Endothelial cell of umbilical vein (primary cell): ENCODE measurements around the gene RASA1. TPM values are rescaled to one million over a fixed set of nuclear protein-coding genes. Genes with fewer than 3 reads are reported as not detected.

Experiments used
- BruUV-seq: library from RNA; stranded (reverse); fragments of 400-500 nt; replicated peaks from 2 replicates; lab custom pipeline; 2021; lab: Mats Ljungman, UMichigan
- CTCF ChIA-PET: fragments of 300-600, 350-600 bp; sonication (Branson Sonifier 250); formaldehyde crosslinking; loops from one replicate; lab custom pipeline; 2021; ENCODE audit warnings: antibody characterized with exemption, inconsistent platforms; lab: Charles Lee
- POLR2A ChIA-PET: fragments of 300-600, 350-600 bp; sonication (Branson Sonifier 250); formaldehyde crosslinking; loops from one replicate; lab custom pipeline; 2021; ENCODE audit warnings: antibody characterized with exemption, inconsistent platforms; lab: Charles Lee
- DNase-seq: peaks from one replicate; pipeline ENCODE4 v3.0.0-alpha.2; 2011; ENCODE audit warnings: low read depth, low spot score
- FAIRE-seq: peaks from 2 replicates; lab custom pipeline; 2011; peaks lifted over from hg19 to GRCh38; lab: Jason Lieb, UNC
- H2AFZ ChIP-seq: 2 replicates; pipeline ENCODE4 v1.6.0; 2012; ENCODE audit warnings: low read depth, low read length, control low read depth, inconsistent platforms
- H3K27ac ChIP-seq: 2 replicates; pipeline ENCODE4 v1.5.1; 2011; ENCODE audit warnings: low read depth, mild to moderate bottlenecking, control low read depth, low read length, moderate library complexity; ENCODE audit not compliant: insufficient read depth
- H3K27me3 ChIP-seq, 2 experiments: 2 replicates each; pipeline versions ENCODE4 v1.6.0 to v1.6.1; 2011; ENCODE audit warnings: low read length in 2 of 2, mixed read lengths in 1 of 2; ENCODE audit not compliant: control insufficient read depth in 2 of 2, insufficient read depth in 2 of 2
- H3K36me3 ChIP-seq, 2 experiments: 2 replicates in 1 of 2; 3 replicates in 1 of 2; pipeline ENCODE4 v1.5.1; 2011; ENCODE audit warnings: low read length in 2 of 2, mild to moderate bottlenecking in 1 of 2, moderate library complexity in 1 of 2; ENCODE audit not compliant: control insufficient read depth in 2 of 2, insufficient read depth in 2 of 2; ENCODE audit errors: extremely low read depth in 1 of 2
- H3K4me1 ChIP-seq: 3 replicates; pipeline ENCODE4 v1.5.1; 2011; ENCODE audit warnings: mild to moderate bottlenecking, low read length; ENCODE audit not compliant: control insufficient read depth, insufficient read depth; ENCODE audit errors: extremely low read depth
- H3K4me2 ChIP-seq: 2 replicates; pipeline ENCODE4 v1.6.1; 2011; ENCODE audit warnings: low read length, control low read depth, mixed read lengths; ENCODE audit not compliant: insufficient read depth
- H3K4me3 ChIP-seq, 3 experiments: fragments of 200-600 bp in 1 of 3; sonication (generic), shearing (Covaris generic) in 1 of 3; replicated peaks in 1 of 3; 2 replicates each; pipeline ENCODE4 v1.5.1; 2011 to 2016; ENCODE audit warnings: control low read depth in 3 of 3, low read length in 3 of 3, mild to moderate bottlenecking in 2 of 3, inconsistent platforms in 1 of 3, low read depth in 1 of 3, moderate library complexity in 1 of 3; ENCODE audit not compliant: insufficient read depth in 1 of 3
- H3K79me2 ChIP-seq: 2 replicates; pipeline ENCODE4 v1.6.0; 2012; ENCODE audit warnings: low read length, inconsistent platforms; ENCODE audit not compliant: control insufficient read depth, insufficient read depth
- H3K9ac ChIP-seq: replicated peaks from 2 replicates; pipeline ENCODE3; 2011; ENCODE audit warnings: low read length, control low read depth; ENCODE audit not compliant: insufficient read depth; ENCODE audit errors: extremely low read depth
- H3K9me1 ChIP-seq: replicated peaks from 3 replicates; pipeline ENCODE4 v1.6.0; 2011; ENCODE audit warnings: mild to moderate bottlenecking, low read length; ENCODE audit not compliant: control insufficient read depth, insufficient read depth; ENCODE audit errors: extremely low read depth
- H3K9me3 ChIP-seq: replicated peaks from 2 replicates; pipeline ENCODE4 v1.5.1; 2012; ENCODE audit warnings: low read length, inconsistent platforms; ENCODE audit not compliant: control insufficient read depth, insufficient read depth
- H4K20me1 ChIP-seq: replicated peaks from 2 replicates; pipeline ENCODE3; 2011; ENCODE audit warnings: mild to moderate bottlenecking, low read length; ENCODE audit not compliant: control insufficient read depth, insufficient read depth; ENCODE audit errors: extremely low read depth
- EZH2 ChIP-seq: IDR thresholded peaks from 2 replicates; pipeline ENCODE4 v1.6.1; 2012; ENCODE audit warnings: borderline replicate concordance, low read depth, mild to moderate bottlenecking, moderate library complexity, low read length, inconsistent platforms; ENCODE audit not compliant: severe bottlenecking
- FOS ChIP-seq: IDR thresholded peaks from 2 replicates; pipeline ENCODE4 v1.6.1; 2011; ENCODE audit warnings: mild to moderate bottlenecking, low read length, moderate library complexity, borderline replicate concordance; ENCODE audit not compliant: insufficient read depth
- GATA2 ChIP-seq: IDR thresholded peaks from 2 replicates; pipeline ENCODE4 v1.7.0; 2011; ENCODE audit warnings: low read depth, mild to moderate bottlenecking, moderate library complexity, mixed read lengths, low read length; ENCODE audit not compliant: insufficient read length, insufficient read depth
- JUN ChIP-seq: IDR thresholded peaks from 2 replicates; pipeline ENCODE4 v1.6.1; 2011; ENCODE audit warnings: borderline replicate concordance, low read depth; ENCODE audit not compliant: insufficient read length, insufficient read depth
- MAX ChIP-seq: IDR thresholded peaks from 2 replicates; pipeline ENCODE4 v1.6.1; 2011; ENCODE audit not compliant: insufficient read depth, insufficient read length
- MYC ChIP-seq: IDR thresholded peaks from one replicate; pipeline ENCODE4 v1.6.1; 2011; ENCODE audit warnings: mild to moderate bottlenecking, low read depth, low read length
- POLR2A ChIP-seq: IDR thresholded peaks from 2 replicates; pipeline ENCODE4 v1.6.1; 2012; ENCODE audit warnings: low read depth, mild to moderate bottlenecking, control low read depth, low read length
- POLR2AphosphoS5 ChIP-seq: IDR thresholded peaks from 2 replicates; pipeline ENCODE4 v1.6.1; 2012; ENCODE audit warnings: low read depth, mild to moderate bottlenecking, control low read depth, low read length, moderate library complexity; ENCODE audit not compliant: insufficient read depth
- dilution Hi-C: fragments of 300-500 bp; cut with MboI; formaldehyde crosslinking; loops from one replicate; pipeline ENCODE4 v1.15.0; 2019; ENCODE audit warnings: low sequenced_read_pairs; ENCODE audit not compliant: extremely low pct_ligation_motif_present
- intact Hi-C: fragments of 100-400 bp; cut with micrococcal nuclease; formaldehyde crosslinking; loops from one replicate; pipeline ENCODE4 v1.10.0; 2022
- polyA plus RNA-seq, 4 experiments: library from polyadenylated mRNA; depleted of rRNA in 3 of 4; stranded (reverse) in 3 of 4; unstranded in 1 of 4; fragments of >200 nt; gene quantifications; 2 replicates each; pipeline versions ENCODE4 v1.2.1 to v1.2.3, GENCODE V29; 2011 to 2012; ENCODE audit warnings: missing spikeins in 1 of 4
- total RNA-seq: library from RNA; stranded (reverse); gene quantifications from 2 replicates; pipeline ENCODE4 v1.2.3, GENCODE V29; 2021
- TF ChIP-seq, protein P1 (sequence below), 2 donors: IDR thresholded peaks; 1 replicate in 1 of 2; 2 replicates in 1 of 2; pipeline ENCODE4 v1.5.1; 2011; ENCODE audit warnings: low read length in 2 of 2, mild to moderate bottlenecking in 2 of 2, moderate library complexity in 2 of 2, control low read depth in 1 of 2, inconsistent platforms in 1 of 2, low read depth in 1 of 2; ENCODE audit not compliant: insufficient read depth in 1 of 2; ENCODE audit errors: extremely low read depth in 1 of 2

Gene RASA1
- total and polyA plus RNA-seq, 2 donors (not counting 3 experiments of a cell fraction or from before 2014, with no cell fraction given): 23.1 to 42.0 TPM

GRCh38 chr5:87372705-87373104 is 105.0 kb downstream of the RASA1 start:
- CTCF ChIA-PET: interaction anchor here (0.8 to 3.1 kb wide), 4 partner anchors 8 to 302 kb away, joined by 3 to 17 read pairs (median 6); no protein-coding TSS in a partner anchor
- DNase-seq (no peak), FAIRE-seq (no peak)
- Histone ChIP-seq H3K27ac (no peak overlapping the region), H4K20me1 (peaks cover 2% of the 10 kb centered on the region), H3K4me3 (no peak overlapping the region), H3K27me3 (no peaks in the 10 kb centered on the region), H3K9me1 (no peaks in the 10 kb centered on the region), H2AFZ (no peak overlapping the region), H3K9ac (no peak overlapping the region), H3K4me2 (no peak overlapping the region), H3K79me2 (no peaks in the 10 kb centered on the region), H3K36me3 (peaks cover 2 to 18% of the 10 kb centered on the region in 2 experiments), H3K9me3 (no peaks in the 10 kb centered on the region), H3K4me1 (no peaks in the 10 kb centered on the region)
- dilution Hi-C loops: no loop called here
- POLR2A ChIA-PET: no interaction called here
- TF ChIP-seq MYC (no peak), FOS (no peak), EZH2 (no peak), POLR2AphosphoS5 (no peak), POLR2A (no peak), GATA2 (no peak), JUN (no peak), MAX (no peak)
- TF ChIP-seq, protein P1, sequence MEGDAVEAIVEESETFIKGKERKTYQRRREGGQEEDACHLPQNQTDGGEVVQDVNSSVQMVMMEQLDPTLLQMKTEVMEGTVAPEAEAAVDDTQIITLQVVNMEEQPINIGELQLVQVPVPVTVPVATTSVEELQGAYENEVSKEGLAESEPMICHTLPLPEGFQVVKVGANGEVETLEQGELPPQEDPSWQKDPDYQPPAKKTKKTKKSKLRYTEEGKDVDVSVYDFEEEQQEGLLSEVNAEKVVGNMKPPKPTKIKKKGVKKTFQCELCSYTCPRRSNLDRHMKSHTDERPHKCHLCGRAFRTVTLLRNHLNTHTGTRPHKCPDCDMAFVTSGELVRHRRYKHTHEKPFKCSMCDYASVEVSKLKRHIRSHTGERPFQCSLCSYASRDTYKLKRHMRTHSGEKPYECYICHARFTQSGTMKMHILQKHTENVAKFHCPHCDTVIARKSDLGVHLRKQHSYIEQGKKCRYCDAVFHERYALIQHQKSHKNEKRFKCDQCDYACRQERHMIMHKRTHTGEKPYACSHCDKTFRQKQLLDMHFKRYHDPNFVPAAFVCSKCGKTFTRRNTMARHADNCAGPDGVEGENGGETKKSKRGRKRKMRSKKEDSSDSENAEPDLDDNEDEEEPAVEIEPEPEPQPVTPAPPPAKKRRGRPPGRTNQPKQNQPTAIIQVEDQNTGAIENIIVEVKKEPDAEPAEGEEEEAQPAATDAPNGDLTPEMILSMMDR (IDR thresholded peaks at IDR 0.05; ENCODE audit: extremely low read depth in 1 of 2, insufficient read depth in 1 of 2, low read depth in 1 of 2, low read length in 2 of 2): no peak
- intact Hi-C loops: no loop called here
- no TSS peak for BruUV-seq
